ENCODE results near the gene SPTY2D1.
A peak's percentile ranks its signal among the peaks of the same experiment; 100 is the strongest.
"Not testable (repeated sequence)": the region's sequence is repeated elsewhere in the genome, so short reads cannot be mapped to it uniquely, and the experiment has no call there.

Gene SPTY2D1

GRCh38 chr11:18600915-18601569, 33.1 kb downstream of the SPTY2D1 start:
- DNase-seq: no peak
- ATAC-seq: no peak
- no peak overlapping the region for H3K27ac Mint-ChIP-seq
- no peaks in the 10 kb centered on the region for H3K4me1 Mint-ChIP-seq
- H3K27me3 Mint-ChIP-seq: no peaks in the 10 kb centered on the region
- H3K9me3 Mint-ChIP-seq: no peaks in the 10 kb centered on the region
- H3K4me3 Mint-ChIP-seq: no peak overlapping the region
- no peaks in the 10 kb centered on the region for H3K36me3 Mint-ChIP-seq (ENCODE audit: low read depth)

- H3K4me3 Mint-ChIP-seq: no peak within 1 kb of the TSS
- no peaks in the 10 kb centered on the region for H3K9me3 Mint-ChIP-seq
- H3K27me3 Mint-ChIP-seq: no peaks in the 10 kb centered on the region
- no peak within 1 kb of the TSS for H3K27ac Mint-ChIP-seq
- H3K36me3 Mint-ChIP-seq (ENCODE audit: low read depth): no peaks in the 10 kb centered on the region
- DNase-seq: no peak
- no peaks in the 10 kb centered on the region for H3K4me1 Mint-ChIP-seq
- ATAC-seq: no peak
Measured at GRCh38 chr11:18599739-18600230, 34.4 kb downstream of the SPTY2D1 start, which contains the start of gene MISFA. Gene MISFA, plus strand, starts transcription at chr11:18599789. Its CDS starts 140 bp downstream, at chr11:18599929.

DNA sequence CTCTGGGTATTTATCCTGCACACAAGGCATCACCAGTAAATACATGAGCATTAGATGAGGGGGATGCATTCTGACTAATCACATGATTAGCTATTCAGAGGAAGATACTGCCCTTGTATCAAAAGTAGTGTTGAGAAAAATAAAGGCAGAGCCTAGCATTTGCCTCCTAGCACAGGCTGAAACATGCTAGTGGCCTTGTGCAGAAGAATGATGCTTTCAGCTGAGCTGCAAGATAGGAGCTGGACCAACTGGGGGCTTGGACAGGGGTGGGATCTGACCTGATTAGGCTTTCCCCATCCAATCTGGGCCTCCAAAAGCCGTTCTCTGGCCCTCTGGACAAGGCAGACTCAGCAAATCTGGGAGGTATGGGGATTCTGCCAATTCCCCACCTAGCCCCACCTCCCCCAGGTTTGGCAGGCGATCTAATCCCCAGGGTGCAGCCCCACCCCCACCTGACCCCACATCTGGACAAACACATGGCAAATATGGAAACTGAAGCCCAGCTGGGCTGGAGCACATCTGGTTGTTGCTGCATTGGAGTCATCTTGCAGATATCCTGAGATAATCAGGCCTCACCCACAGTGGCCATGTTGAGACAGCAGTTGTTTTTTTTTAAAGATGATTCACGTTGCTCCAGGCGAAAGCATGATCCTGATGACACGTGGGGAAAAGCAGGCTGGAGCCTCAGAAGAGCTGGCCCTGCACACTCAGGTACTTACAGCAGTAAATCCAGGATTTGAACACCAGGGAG, 39.0 kb downstream of the SPTY2D1 start:
- Mint-ChIP-seq H3K27me3 (no peaks in the 10 kb centered on the region), H3K36me3 (ENCODE audit: low read depth) (no peaks in the 10 kb centered on the region), H3K27ac (no peak overlapping the region), H3K4me3 (no peak overlapping the region), H3K9me3 (no peaks in the 10 kb centered on the region), H3K4me1 (no peaks in the 10 kb centered on the region)
- DNase-seq (no peak), ATAC-seq (no peak)

DNA sequence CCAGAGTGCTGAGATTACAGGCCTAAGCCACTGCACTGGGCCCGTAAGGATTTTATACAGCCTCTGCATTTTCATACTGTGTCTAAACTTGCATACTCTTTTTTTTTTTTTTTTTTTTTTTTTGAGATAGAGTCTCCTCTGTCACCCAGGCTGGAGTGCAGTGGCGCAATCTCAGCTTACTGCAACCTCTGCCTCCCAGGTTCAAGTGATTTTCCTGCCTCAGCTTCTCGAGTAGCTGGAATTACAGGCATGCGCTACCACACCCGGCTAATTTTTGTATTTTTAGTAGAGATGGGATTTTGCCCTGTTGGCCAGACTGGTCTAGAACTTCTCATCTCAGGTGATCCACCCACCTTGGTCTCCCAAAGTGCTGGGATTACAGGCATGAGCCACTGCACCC, 40.1 kb downstream of the SPTY2D1 start:
- not testable (repeated sequence) for H3K9me3 Mint-ChIP-seq; DNase-seq; H3K27ac Mint-ChIP-seq; H3K4me3 Mint-ChIP-seq; ATAC-seq; H3K36me3 Mint-ChIP-seq (ENCODE audit: low read depth); H3K27me3 Mint-ChIP-seq; H3K4me1 Mint-ChIP-seq

DNA sequence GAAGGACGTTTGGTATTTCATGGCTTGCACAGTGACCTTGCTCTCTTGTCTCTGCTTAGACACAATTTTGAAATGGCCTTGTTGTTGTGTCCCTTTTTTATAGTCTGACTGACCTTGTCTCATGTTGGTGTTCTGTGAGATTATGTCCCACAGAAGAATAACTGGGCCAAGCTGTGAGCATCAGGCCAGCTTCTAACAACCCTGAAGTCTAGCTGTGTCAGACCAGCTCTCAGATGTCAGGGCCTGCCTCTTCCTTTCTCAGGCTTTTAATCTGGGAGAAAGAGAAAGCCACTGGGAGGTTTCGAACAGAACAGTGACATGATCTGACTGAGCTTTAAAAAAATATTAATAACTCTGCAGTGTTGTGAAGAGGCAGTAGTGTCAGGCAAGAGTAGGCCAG, 43.6 kb downstream of the SPTY2D1 start:
- no peak overlapping the region for H3K4me3 Mint-ChIP-seq
- ATAC-seq: no peak
- peak overlapping the region; percentile 6 for H3K27ac Mint-ChIP-seq
- H3K27me3 Mint-ChIP-seq: no peaks in the 10 kb centered on the region
- no peaks in the 10 kb centered on the region for H3K9me3 Mint-ChIP-seq
- DNase-seq: no peak
- H3K36me3 Mint-ChIP-seq (ENCODE audit: low read depth): no peaks in the 10 kb centered on the region
- H3K4me1 Mint-ChIP-seq: no peaks in the 10 kb centered on the region

DNA sequence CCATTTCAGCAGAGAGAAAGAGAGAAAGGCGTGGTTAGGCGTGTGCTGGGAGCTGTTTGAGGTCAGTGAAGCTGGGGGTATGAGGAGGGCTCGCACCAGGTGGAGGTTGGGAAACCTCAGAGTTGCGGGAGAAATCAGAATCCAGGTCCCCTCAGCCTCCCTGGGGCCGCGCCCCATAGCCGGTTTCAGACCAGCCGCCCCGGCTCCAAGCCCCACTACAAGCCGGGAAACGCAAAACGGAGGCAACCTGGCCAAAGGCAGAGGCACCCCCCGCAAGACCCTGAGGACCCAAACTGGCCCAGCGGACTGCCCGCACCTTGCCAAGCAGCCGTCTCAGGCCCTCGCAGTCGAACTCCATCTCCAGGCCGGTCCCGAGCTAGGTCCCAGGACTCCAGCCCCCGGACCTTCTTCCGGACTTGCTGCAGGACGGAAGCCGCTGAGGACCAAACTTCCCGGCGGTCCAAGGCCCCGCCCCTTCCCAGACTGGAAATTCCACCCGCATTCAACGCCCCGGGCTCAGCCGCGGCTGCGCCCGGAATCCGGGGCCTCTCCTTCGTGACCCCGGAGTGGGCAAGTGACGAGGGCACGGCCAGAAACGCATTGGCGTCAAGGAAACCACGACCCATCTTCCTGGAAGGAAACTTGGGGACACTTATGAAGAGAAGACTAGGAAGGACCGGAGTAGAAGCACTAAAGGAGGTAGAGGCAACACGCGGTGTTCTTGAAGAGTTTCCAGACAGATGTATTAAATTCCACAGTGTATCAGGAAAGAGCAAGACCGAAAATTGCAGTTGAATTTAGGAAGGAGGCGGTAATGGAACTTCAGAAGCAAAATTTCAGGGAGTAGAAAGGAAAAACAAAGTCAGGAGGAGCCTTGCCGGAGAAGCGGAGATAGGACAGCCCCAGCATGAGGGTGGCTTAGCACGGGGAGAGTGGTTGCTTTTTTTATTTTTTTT, 45.6 kb downstream of the SPTY2D1 start, which contains the start of gene UEVLD:
Gene UEVLD (minus strand): TSS at position 438 of the 956 bp plus-strand sequence. CDS start 80 bp downstream, at position 358.
- DNase-seq: peak; percentile 83
- peaks cover 3% of the 10 kb centered on the region for H3K4me1 Mint-ChIP-seq
- H3K36me3 Mint-ChIP-seq (ENCODE audit: low read depth): no peaks in the 10 kb centered on the region
- H3K27ac Mint-ChIP-seq: no peak within 1 kb of the TSS
- no peak within 1 kb of the TSS for H3K4me3 Mint-ChIP-seq
- ATAC-seq: peak; percentile 63
- no peaks in the 10 kb centered on the region for H3K27me3 Mint-ChIP-seq
- H3K9me3 Mint-ChIP-seq: no peaks in the 10 kb centered on the region

DNA sequence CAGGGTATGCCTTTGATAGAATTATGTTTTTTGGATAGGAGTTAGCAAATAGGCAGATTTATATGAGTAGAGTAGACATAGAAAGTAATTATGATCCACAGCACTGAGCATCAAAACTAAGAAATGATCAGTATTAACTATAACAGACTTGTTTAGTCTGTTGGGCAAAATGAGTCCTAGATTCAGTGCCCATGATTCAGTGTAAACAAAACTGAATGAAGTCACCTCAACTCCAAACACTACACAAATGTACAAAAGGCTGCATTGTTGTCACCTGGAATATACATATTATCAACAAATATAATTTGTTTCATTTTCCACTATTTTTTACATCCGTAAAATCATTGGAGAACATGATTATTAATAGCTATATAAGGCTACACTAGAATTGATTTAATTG, 52.3 kb downstream of the SPTY2D1 start:
- ATAC-seq (no peak), DNase-seq (no peak)
- H3K4me3 Mint-ChIP-seq: no peak overlapping the region
- H3K9me3 Mint-ChIP-seq: no peaks in the 10 kb centered on the region
- no peaks in the 10 kb centered on the region for H3K27me3 Mint-ChIP-seq
- H3K4me1 Mint-ChIP-seq: peaks cover 14% of the 10 kb centered on the region
- peaks cover 5% of the 10 kb centered on the region for H3K36me3 Mint-ChIP-seq (ENCODE audit: low read depth)
- no peak overlapping the region for H3K27ac Mint-ChIP-seq

DNA sequence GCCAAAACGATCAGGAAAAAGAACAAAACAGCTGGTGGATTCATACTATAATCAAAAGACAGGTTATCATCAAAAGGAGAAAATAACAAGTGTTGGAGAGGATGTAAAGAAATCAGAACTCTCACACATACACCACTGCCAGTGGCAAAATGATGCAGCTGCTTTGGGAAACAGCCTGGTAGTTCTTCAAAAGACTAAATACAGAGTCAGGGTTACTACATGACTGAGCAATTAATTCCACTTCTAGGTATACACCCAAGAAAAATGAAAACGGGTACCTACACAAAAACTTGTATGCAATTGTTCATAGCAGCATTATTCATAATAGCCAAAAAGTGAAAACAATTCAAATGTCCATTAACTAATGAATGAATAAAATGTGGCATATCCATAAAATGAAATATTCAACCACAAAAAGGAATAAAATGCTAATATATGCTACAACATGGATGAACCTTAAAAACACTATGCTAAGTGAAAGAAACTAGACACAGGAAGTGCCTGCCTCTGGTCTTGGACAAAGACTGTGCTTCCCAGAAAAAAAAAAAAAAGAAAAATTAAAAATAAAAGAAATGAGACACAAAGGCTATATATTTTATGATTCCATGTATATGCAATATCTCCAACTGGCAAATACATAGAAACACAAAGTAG, 53.9 kb downstream of the SPTY2D1 start:
- no peaks in the 10 kb centered on the region for H3K27me3 Mint-ChIP-seq
- no peak overlapping the region for H3K27ac Mint-ChIP-seq
- no peak for ATAC-seq
- DNase-seq: no peak
- H3K9me3 Mint-ChIP-seq: no peaks in the 10 kb centered on the region
- peaks cover 15% of the 10 kb centered on the region for H3K36me3 Mint-ChIP-seq (ENCODE audit: low read depth)
- H3K4me1 Mint-ChIP-seq: peaks cover 12% of the 10 kb centered on the region
- no peak overlapping the region for H3K4me3 Mint-ChIP-seq

DNA sequence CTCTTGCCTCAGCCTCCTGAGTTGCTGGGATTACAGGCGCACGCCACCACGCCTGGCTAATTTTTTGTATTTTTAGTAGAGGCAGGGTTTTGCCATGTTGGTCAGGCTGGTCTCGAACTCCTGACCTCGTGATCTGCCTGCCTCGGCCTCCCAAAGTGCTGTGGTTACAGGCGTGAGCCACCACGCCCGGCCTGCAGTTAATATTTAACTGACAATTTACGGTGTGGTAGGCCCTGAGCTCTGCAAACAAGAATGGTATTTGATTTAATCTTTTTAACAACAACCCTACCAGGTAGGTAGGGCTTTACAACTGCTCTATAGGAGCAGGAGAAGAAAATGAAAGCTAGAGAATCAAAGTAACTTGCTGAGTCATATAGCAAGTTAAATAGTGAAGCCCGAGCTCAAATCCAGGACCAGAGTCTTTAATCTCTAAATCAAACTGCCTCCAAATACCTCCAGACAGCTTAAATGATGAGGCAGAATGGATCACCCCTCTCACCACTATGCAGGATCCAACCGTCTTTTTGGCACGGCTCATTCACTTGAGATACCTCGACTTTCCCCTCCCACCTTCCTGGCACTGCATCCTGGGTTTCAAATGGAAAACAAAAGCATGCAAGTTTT, 55.1 kb downstream of the SPTY2D1 start:
- peak; percentile 54 for ATAC-seq
- peak overlapping the region; percentile 37 for H3K27ac Mint-ChIP-seq
- H3K27me3 Mint-ChIP-seq: no peaks in the 10 kb centered on the region
- H3K4me3 Mint-ChIP-seq: peak overlapping the region; percentile 25
- DNase-seq: no peak
- peaks cover 11% of the 10 kb centered on the region for H3K4me1 Mint-ChIP-seq
- no peaks in the 10 kb centered on the region for H3K9me3 Mint-ChIP-seq
- H3K36me3 Mint-ChIP-seq (ENCODE audit: low read depth): peaks cover 18% of the 10 kb centered on the region

- no peak overlapping the region for H3K27ac Mint-ChIP-seq
- H3K9me3 Mint-ChIP-seq: no peaks in the 10 kb centered on the region
- H3K27me3 Mint-ChIP-seq: no peaks in the 10 kb centered on the region
- peaks cover 11% of the 10 kb centered on the region for H3K4me1 Mint-ChIP-seq
- ATAC-seq: no peak
- H3K4me3 Mint-ChIP-seq: no peak overlapping the region
- DNase-seq: no peak
- peaks cover 26% of the 10 kb centered on the region for H3K36me3 Mint-ChIP-seq (ENCODE audit: low read depth)
Measured at GRCh38 chr11:18575361-18575760, 58.8 kb downstream of the SPTY2D1 start.

DNA sequence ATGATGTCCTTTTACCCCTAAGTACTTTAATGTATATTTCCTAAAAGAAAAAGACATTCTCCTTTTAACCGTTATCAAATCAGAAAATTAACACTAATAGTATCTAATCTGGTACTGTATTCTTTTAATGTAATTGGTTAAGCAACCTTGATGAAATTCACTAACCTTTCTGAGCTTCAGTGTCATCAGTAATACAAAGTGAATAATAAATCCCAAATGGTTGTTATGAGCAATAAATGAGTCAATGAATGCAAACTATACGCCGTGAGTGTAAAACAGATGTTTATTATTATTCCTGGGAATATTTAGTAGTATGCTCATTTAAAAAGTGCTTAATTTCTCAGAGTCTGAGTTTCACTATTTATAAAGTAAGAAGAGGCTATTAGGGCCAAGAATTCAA, 67.1 kb downstream of the SPTY2D1 start:
- Mint-ChIP-seq H3K4me1 (no peaks in the 10 kb centered on the region), H3K27me3 (no peaks in the 10 kb centered on the region), H3K9me3 (no peaks in the 10 kb centered on the region), H3K36me3 (ENCODE audit: low read depth) (peaks cover 9% of the 10 kb centered on the region), H3K27ac (no peak overlapping the region), H3K4me3 (no peak overlapping the region)
- ATAC-seq (no peak), DNase-seq (no peak)

DNA sequence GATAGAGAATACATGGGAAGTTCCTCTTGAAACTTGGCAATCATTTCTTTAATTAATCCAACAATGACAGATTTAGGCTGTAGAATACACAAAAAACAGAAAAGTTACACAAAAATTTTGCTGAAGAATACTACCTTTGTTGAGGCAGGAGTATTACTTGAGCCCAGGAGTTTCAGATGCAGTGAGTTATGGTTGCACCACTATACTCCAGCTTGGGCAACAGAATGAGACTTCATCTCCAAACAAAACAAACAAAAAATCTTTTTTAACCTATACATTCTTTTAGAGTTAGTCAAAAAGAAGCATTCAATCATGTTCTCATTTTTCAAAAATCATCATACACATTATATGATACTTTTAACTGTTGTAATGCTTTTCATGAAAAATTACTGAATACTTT, 67.7 kb downstream of the SPTY2D1 start:
- H3K9me3 Mint-ChIP-seq: no peaks in the 10 kb centered on the region
- no peak overlapping the region for H3K4me3 Mint-ChIP-seq
- DNase-seq (no peak), ATAC-seq (no peak)
- peaks cover 6% of the 10 kb centered on the region for H3K36me3 Mint-ChIP-seq (ENCODE audit: low read depth)
- H3K4me1 Mint-ChIP-seq: no peaks in the 10 kb centered on the region
- H3K27ac Mint-ChIP-seq: no peak overlapping the region
- H3K27me3 Mint-ChIP-seq: no peaks in the 10 kb centered on the region

- DNase-seq: no peak
- H3K36me3 Mint-ChIP-seq (ENCODE audit: low read depth): peaks cover 8% of the 10 kb centered on the region
Measured at GRCh38 chr11:18564149-18564548, 70.0 kb downstream of the SPTY2D1 start.

More at GRCh38 chr11:18564149-18564548, 70.0 kb downstream of the SPTY2D1 start:
- no peak for ATAC-seq
- Mint-ChIP-seq H3K27me3 (no peaks in the 10 kb centered on the region), H3K9me3 (no peaks in the 10 kb centered on the region), H3K27ac (no peak overlapping the region), H3K4me3 (no peak overlapping the region), H3K4me1 (no peaks in the 10 kb centered on the region)
